Measurements from ENCODE around the gene BAD. TPM values are rescaled to one million over a fixed set of nuclear protein-coding genes. Genes with fewer than 3 reads are reported as not detected.
"Not testable (repeated sequence)": the region's sequence is repeated elsewhere in the genome, so short reads cannot be mapped to it uniquely, and the experiment has no call there.

The BAD gene
- 10 to 100 TPM; 13.7 to 18.5 TPM for total RNA-seq
- 10 to 100 TPM; 39.1 to 44.8 (median 39.9) TPM for polyA plus RNA-seq
- total RNA-seq: 11.2 to 21.9 (median 16.0) reads per million in 6 experiments

- peak; percentile 78 to 79 for ATAC-seq
- Mint-ChIP-seq H3K9me3 (no peaks in the 10 kb centered on the region), H3K27ac (peak within 1 kb of the TSS; percentile 74 to 99 (median 97)), H3K4me1 (peaks cover 8 to 29% (median 21%) of the 10 kb centered on the region in 4 donors), H3K4me3 (peak within 1 kb of the TSS; percentile 85 to 94 (median 90)), H3K36me3 (peaks cover 0 to 11% (median 2%) of the 10 kb centered on the region in 3 donors), H3K27me3 (no peaks in the 10 kb centered on the region)
- DNase-seq: peak; percentile 86 to 96 (median 88)
- POLR2A ChIA-PET: interaction anchor here (0.6 to 9.9 kb wide), 18 partner anchors 9 to 494 kb away, joined by 3 to 140 read pairs (median 6); partner anchors contain the start of genes DNAJC4, ESRRA, FERMT3 and FKBP2
Measured at GRCh38 chr11:64284048-64284961, at the start of gene BAD. Gene BAD, minus strand, starts transcription at chr11:64284665. Its CDS starts 297 bp downstream, at chr11:64284368.

DNA sequence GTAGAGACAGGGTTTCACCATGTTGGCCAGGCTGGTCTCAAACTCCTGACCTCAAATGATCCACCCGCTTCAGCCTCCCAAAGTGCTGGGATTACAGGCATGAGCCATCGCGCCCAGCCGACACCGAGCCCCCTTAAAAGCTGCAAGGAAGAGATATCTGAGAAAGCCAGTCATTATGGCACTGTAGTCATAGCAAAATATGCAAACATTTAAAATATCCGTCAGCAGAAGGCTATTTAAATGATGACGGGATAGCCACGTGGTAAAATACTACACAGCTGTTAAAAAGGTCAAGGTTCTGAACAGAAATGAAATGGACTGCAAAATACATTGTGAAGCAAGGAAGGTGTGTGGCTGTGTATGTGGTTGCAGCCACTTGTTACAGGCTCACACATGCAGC, 49.1 kb upstream of the BAD start:
- ATAC-seq: no peak
- Mint-ChIP-seq H3K27me3 (no peaks in the 10 kb centered on the region), H3K9me3 (no peaks in the 10 kb centered on the region), H3K36me3 (peaks cover 0 to 18% (median 0%) of the 10 kb centered on the region in 3 donors), H3K4me1 (peaks cover 4 to 28% (median 14%) of the 10 kb centered on the region in 4 donors), H3K27ac (no peak overlapping the region), H3K4me3 (no peak overlapping the region)
- POLR2A ChIA-PET: interaction anchor here (3.3 kb wide), 1 partner anchor 16 kb away, joined by 8 read pairs; the partner anchor contains the start of genes PRDX5 and TRMT112
- DNase-seq: no peak

GRCh38 chr11:64331569-64332371, 47.3 kb upstream of the BAD start:
- Mint-ChIP-seq H3K4me1 (peaks cover 4 to 19% (median 10%) of the 10 kb centered on the region in 4 donors), H3K36me3 (peaks cover 0 to 8% (median 0%) of the 10 kb centered on the region in 3 donors), H3K9me3 (no peaks in the 10 kb centered on the region), H3K27ac (peak overlapping the region in 7 of 10 donors; percentile 18 to 90 (median 44)), H3K4me3 (peak overlapping the region in 7 of 10 donors; percentile 0 to 77 (median 16)), H3K27me3 (no peaks in the 10 kb centered on the region)
- ATAC-seq (peak; percentile 93 to 94), DNase-seq (peak in 9 of 10 donors; percentile 36 to 61 (median 58))
- POLR2A ChIA-PET: interaction anchor here (0.6 to 2.9 kb wide), 5 partner anchors 8 to 136 kb away, joined by 3 to 13 read pairs (median 5); partner anchors contain the start of genes CCDC88B, PRDX5 and TRMT112

- Mint-ChIP-seq H3K36me3 (peaks cover 0 to 8% (median 0%) of the 10 kb centered on the region in 3 donors), H3K27me3 (no peaks in the 10 kb centered on the region), H3K4me1 (peaks cover 4 to 19% (median 9%) of the 10 kb centered on the region in 4 donors), H3K27ac (peak overlapping the region in 2 of 10 donors; percentile 18 to 48), H3K4me3 (no peak overlapping the region), H3K9me3 (no peaks in the 10 kb centered on the region)
- ATAC-seq (no peak), DNase-seq (no peak)
- POLR2A ChIA-PET: interaction anchor here (0.6 to 2.9 kb wide), 3 partner anchors 11 to 135 kb away, joined by 3 to 13 read pairs (median 5); partner anchors contain the start of genes PRDX5 and TRMT112
Measured at GRCh38 chr11:64330888-64331287, 46.4 kb upstream of the BAD start.

DNA sequence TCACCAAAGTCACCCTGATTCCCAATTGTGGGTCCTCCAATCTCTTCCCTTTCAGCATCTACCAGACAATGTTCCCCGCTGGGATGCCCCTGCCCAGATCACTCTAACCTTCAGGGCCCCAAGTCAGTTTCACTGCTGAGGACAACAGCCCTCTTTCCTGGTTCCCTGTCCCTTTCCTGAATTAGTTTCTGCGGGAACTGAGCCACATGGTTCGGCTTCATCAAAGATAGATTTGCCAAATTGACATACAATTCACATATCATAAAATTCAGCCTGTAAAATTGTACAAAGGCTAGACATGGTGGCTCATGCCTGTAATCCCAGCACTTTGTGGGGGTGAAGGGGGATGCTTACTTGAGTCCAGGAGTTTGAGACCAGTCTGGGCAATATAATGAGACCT, 43.5 kb upstream of the BAD start:
- ATAC-seq: no peak
- H3K4me3 Mint-ChIP-seq: no peak overlapping the region
- no peak for DNase-seq
- no peaks in the 10 kb centered on the region for H3K9me3 Mint-ChIP-seq
- peaks cover 0 to 2% (median 0%) of the 10 kb centered on the region in 3 donors for H3K36me3 Mint-ChIP-seq
- no peak overlapping the region for H3K27ac Mint-ChIP-seq
- no peaks in the 10 kb centered on the region for H3K27me3 Mint-ChIP-seq
- H3K4me1 Mint-ChIP-seq: peaks cover 4 to 12% (median 9%) of the 10 kb centered on the region in 4 donors
- POLR2A ChIA-PET: no interaction called here

- ATAC-seq: no peak
- H3K4me1 Mint-ChIP-seq: peaks cover 4 to 12% (median 9%) of the 10 kb centered on the region in 4 donors
- H3K27me3 Mint-ChIP-seq: no peaks in the 10 kb centered on the region
- no peak for DNase-seq
- no peak overlapping the region for H3K27ac Mint-ChIP-seq
- peaks cover 0 to 2% (median 0%) of the 10 kb centered on the region in 3 donors for H3K36me3 Mint-ChIP-seq
- H3K9me3 Mint-ChIP-seq: no peaks in the 10 kb centered on the region
- no peak overlapping the region for H3K4me3 Mint-ChIP-seq
- POLR2A ChIA-PET: no interaction called here
Measured at GRCh38 chr11:64327375-64327774, 42.9 kb upstream of the BAD start.

GRCh38 chr11:64324692-64325469, 40.4 kb upstream of the BAD start:
- Mint-ChIP-seq H3K36me3 (peaks cover 0 to 26% (median 3%) of the 10 kb centered on the region in 3 donors), H3K4me3 (no peak overlapping the region), H3K4me1 (peaks cover 8 to 13% (median 11%) of the 10 kb centered on the region in 4 donors), H3K27me3 (no peaks in the 10 kb centered on the region), H3K9me3 (no peaks in the 10 kb centered on the region), H3K27ac (no peak overlapping the region)
- POLR2A ChIA-PET: interaction anchor here (0.7 to 1.3 kb wide), 3 partner anchors 15 to 28 kb away, joined by 3 read pairs; partner anchors contain the start of gene CCDC88B
- ATAC-seq: no peak
- DNase-seq: no peak

GRCh38 chr11:64323984-64324383, 39.5 kb upstream of the BAD start:
- Mint-ChIP-seq H3K36me3 (peaks cover 0 to 28% (median 3%) of the 10 kb centered on the region in 3 donors), H3K4me1 (peaks cover 12 to 20% (median 19%) of the 10 kb centered on the region in 4 donors), H3K27ac (peak overlapping the region in 1 of 10 donors; percentile 68)
- not testable (repeated sequence) for H3K9me3 Mint-ChIP-seq, H3K4me3 Mint-ChIP-seq, ATAC-seq, H3K27me3 Mint-ChIP-seq, DNase-seq
- POLR2A ChIA-PET: interaction anchor here (1.1 to 1.3 kb wide), 2 partner anchors 18 to 29 kb away, joined by 3 read pairs; no protein-coding TSS in a partner anchor

- POLR2A ChIA-PET: no interaction called here
- Mint-ChIP-seq H3K4me1 (peaks cover 14 to 23% (median 22%) of the 10 kb centered on the region in 4 donors), H3K4me3 (no peak overlapping the region), H3K27ac (no peak overlapping the region), H3K27me3 (no peaks in the 10 kb centered on the region), H3K9me3 (no peaks in the 10 kb centered on the region), H3K36me3 (peaks cover 0 to 28% (median 3%) of the 10 kb centered on the region in 3 donors)
- ATAC-seq (no peak), DNase-seq (no peak)
Measured at GRCh38 chr11:64323373-64323772, 38.9 kb upstream of the BAD start.

GRCh38 chr11:64322925-64323260, 38.4 kb upstream of the BAD start:
- POLR2A ChIA-PET: no interaction called here

GRCh38 chr11:64321533-64321932, 37.1 kb upstream of the BAD start:
- H3K36me3 Mint-ChIP-seq: peaks cover 0 to 31% (median 3%) of the 10 kb centered on the region in 3 donors
- POLR2A ChIA-PET: interaction anchor here (0.6 kb wide), 1 partner anchor 131 kb away, joined by 3 read pairs; no protein-coding TSS in a partner anchor
- peak overlapping the region in 2 of 10 donors; percentile 30 to 73 for H3K4me3 Mint-ChIP-seq

More at GRCh38 chr11:64322925-64323260, 38.4 kb upstream of the BAD start:
- ATAC-seq: no peak
- no peaks in the 10 kb centered on the region for H3K9me3 Mint-ChIP-seq
- H3K36me3 Mint-ChIP-seq: peaks cover 0 to 28% (median 3%) of the 10 kb centered on the region in 3 donors
- H3K27ac Mint-ChIP-seq: peak overlapping the region in 1 of 10 donors; percentile 71
- no peaks in the 10 kb centered on the region for H3K27me3 Mint-ChIP-seq
- H3K4me1 Mint-ChIP-seq: peaks cover 15 to 28% (median 24%) of the 10 kb centered on the region in 4 donors
- H3K4me3 Mint-ChIP-seq: no peak overlapping the region
- DNase-seq: no peak

More at GRCh38 chr11:64321533-64321932, 37.1 kb upstream of the BAD start:
- no peaks in the 10 kb centered on the region for H3K9me3 Mint-ChIP-seq
- DNase-seq (no peak), ATAC-seq (no peak)
- H3K4me1 Mint-ChIP-seq: peaks cover 22 to 39% (median 31%) of the 10 kb centered on the region in 4 donors
- no peaks in the 10 kb centered on the region for H3K27me3 Mint-ChIP-seq
- peak overlapping the region in 2 of 10 donors; percentile 70 to 97 for H3K27ac Mint-ChIP-seq

All from naive thymus-derived CD8-positive, alpha-beta T cell (primary cell).